GM19035 (cell line): Measurements from ENCODE around the gene AVPI1.
"Not testable (repeated sequence)": the region's sequence is repeated elsewhere in the genome, so short reads cannot be mapped to it uniquely, and the experiment has no call there.

Source experiments
- ATAC-seq: cut with Tn5 transposase; IDR thresholded peaks from one replicate; pipeline ENCODE4 v1.9.1; 2021; ENCODE audit not compliant: unreplicated experiment

The AVPI1 gene

DNA sequence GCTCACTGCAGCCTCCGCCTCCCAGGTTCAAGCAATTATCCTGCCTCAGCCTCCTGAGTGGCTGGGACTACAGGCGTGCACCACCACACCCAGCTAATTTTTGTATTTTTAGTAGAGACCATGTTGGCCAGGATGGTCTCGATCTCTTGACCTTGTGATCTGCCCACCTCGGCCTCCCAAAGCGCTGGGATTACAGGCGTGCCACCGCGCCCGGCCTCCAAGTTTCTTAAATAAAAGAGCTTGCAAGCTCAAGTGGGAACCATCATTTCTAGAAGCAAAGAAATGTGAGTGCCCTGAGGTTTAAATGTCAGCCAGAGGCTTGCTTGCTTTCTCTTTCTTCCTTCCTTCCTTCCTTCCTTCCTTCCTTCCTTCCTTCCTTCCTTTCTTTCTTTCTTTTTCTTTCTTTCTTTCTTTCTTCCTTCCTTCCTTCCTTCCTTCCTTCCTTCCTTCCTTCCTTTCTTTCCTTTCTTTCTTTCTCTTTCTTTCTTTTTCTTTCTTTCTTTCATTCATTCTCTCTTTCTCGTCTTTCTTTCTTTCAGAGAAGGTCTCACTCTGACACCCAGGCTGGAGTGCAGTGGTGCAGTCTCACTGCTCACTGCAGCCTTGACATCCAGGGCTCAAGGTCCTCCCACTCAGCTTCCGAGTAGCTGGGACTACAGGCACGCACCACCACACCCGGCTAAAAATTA, 44.4 kb downstream of the AVPI1 start:
- not testable (repeated sequence) for ATAC-seq

DNA sequence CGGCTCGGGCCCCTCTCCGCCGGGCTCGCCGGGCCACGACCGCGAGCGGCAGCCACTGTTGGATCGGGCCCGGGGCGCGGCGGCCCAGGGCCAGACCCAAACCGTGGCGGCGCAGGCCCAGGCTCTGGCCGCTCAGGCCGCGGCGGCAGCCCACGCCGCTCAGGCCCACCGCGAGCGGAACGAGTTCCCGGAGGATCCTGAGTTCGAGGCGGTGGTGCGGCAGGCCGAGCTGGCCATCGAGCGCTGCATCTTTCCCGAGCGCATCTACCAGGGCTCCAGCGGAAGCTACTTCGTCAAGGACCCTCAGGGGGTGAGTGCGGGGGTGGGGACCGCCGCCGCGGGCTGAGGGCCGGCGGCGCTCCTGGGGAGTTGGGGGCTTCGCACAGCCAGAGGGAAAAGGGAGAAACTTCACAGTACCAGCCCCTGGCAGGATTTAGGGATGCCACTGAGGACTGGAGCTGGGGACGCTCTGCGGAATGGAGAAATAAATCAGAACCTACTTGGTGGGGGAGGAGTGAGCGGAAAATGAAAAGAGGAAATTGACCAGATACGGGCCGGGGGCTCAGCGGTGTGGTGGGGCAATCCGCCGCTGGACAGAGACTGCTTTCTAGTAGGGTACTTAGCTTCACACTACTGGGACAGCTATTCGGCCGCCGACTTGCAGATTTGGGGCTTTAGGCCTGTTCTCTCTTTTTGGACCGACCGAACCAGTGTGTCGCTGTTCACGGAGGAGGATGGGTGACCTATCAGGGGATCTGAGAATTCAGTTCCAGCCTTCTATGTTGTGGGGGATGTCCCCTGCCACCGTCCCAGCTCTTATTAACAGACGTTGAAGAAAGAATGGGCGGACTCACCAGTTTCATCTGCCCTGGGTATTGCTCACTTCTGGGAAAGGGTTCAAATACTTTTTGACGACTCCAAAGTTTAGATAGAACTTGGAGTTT, 45.9 kb downstream of the AVPI1 start:
- ATAC-seq: peak; percentile 32

- peak; percentile 97 for ATAC-seq
These were observed 46.7 kb downstream of the AVPI1 start, which contains the start of gene PI4K2A for GRCh38 chr10:97640174-97640867. TSS of gene PI4K2A (plus strand) at chr10:97640671. CDS start at chr10:97640743, 72 bp downstream.

DNA sequence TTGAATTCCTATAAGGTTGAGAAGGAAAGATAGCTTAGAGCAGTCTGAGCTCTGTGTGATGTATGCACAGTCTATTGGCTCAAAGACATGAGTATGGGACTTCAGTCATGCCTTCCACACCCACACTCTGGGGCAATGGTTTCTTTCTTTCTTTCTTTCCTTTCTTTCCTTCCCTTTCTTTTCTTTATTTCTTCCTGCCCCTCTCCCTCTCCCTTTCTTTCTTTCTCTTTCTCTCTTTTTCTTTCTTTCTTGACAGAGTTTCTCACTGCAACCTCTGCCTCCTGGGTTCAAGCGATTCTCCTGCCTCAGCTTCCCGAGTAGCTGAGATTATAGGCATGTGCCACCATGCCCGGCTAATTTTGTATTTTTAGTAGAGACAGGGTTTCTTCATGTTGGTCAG, 48.0 kb downstream of the AVPI1 start:
- ATAC-seq: not testable (repeated sequence)

- ATAC-seq: no peak
These were observed 51.5 kb downstream of the AVPI1 start for GRCh38 chr10:97635577-97635976.

DNA sequence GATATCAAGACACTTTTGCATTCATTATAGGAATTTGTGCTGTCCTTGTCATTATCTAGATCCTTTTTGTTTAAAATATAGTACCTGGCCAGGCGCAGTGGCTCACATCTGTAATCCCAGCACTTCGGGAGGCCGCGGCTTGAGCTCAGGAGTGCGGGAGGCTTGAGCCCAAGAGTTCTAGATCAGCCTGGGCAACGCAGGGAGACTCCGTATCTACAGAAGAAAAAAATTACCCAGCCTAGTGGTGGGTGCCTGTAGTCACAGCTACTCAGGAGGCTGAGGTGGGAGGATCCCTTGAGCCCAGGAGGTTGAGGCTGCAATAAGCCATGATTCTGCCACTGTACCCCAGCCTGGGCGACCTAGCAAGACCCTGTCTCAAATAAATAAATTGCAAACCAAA, 53.1 kb downstream of the AVPI1 start:
- ATAC-seq: peak; percentile 20

GRCh38 chr10:97632949-97633884, 53.8 kb downstream of the AVPI1 start, which contains the start of gene MORN4:
TSS of gene MORN4 (minus strand) at chr10:97633500. CDS start at chr10:97619653, 13,847 bp downstream.
- peak; percentile 99 for ATAC-seq

- no peak for ATAC-seq
These were observed 55.9 kb downstream of the AVPI1 start for GRCh38 chr10:97631098-97631497.

- ATAC-seq: no peak
These were observed 57.8 kb downstream of the AVPI1 start for GRCh38 chr10:97629289-97629688.

GRCh38 chr10:97628228-97628627, 58.8 kb downstream of the AVPI1 start:
- no peak for ATAC-seq

- no peak for ATAC-seq
These were observed 59.3 kb downstream of the AVPI1 start for GRCh38 chr10:97627731-97628130.
